HG02840 (cell line): ENCODE measurements around the gene CYTL1.
"Not testable (repeated sequence)": the region's sequence is repeated elsewhere in the genome, so short reads cannot be mapped to it uniquely, and the experiment has no call there.

Experiments
- ATAC-seq: cut with Tn5 transposase; IDR thresholded peaks from one replicate; pipeline ENCODE4 v1.9.1; 2021; ENCODE audit warnings: mild to moderate bottlenecking, moderate library complexity, moderate number of reproducible peaks; ENCODE audit not compliant: unreplicated experiment, low FRiP score

The CYTL1 gene, protein sequence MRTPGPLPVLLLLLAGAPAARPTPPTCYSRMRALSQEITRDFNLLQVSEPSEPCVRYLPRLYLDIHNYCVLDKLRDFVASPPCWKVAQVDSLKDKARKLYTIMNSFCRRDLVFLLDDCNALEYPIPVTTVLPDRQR

GRCh38 chr4:5019274-5019673 is at the start of gene CYTL1:
Gene CYTL1, minus strand, starts transcription at chr4:5019458. Its CDS starts 13 bp downstream, at chr4:5019445.
- ATAC-seq = no peak

GRCh38 chr4:5067908-5068307 is 48.6 kb upstream of the CYTL1 start:
- ATAC-seq = no peak

- not testable (repeated sequence) for ATAC-seq
These were observed 47.7 kb upstream of the CYTL1 start for GRCh38 chr4:5066968-5067367.

DNA sequence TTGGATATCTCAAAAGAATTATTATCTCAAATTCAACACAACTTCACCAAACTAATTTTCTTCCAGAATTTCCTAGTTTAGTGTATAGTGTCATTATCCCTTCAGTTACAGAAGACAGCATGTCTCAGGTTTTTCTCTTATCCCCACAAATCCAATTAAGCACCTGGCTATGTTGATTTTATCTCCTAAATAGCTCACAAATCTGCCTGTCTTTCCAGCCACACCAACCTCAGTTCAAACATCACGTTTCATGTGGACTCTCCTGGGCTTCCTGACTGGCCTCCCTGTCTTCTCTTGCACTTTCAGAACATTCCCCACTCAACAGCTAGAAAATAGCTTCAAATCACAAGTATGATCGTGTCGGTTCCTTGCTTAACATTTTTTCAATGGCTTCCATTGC is 46.8 kb upstream of the CYTL1 start:
- no peak for ATAC-seq

DNA sequence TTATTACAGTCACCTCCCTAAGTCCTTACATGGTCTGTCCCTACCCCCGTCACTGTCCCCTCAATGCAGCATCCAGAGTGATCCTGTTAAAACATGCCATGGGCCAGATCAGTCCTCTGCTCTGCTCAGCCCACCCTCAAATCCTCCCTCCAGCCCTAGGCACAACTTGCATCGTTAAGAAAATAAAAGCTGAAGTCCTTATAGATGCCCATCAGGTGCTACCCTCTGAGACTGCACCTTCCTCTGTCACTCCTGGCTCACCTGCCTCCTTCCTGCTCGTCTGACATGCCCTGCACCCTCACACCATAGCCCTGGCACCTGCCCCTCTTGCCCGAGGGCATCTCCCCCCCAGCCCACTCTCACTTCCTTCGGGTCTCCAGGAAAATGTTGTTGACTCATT is 36.2 kb upstream of the CYTL1 start:
- ATAC-seq = no peak

DNA sequence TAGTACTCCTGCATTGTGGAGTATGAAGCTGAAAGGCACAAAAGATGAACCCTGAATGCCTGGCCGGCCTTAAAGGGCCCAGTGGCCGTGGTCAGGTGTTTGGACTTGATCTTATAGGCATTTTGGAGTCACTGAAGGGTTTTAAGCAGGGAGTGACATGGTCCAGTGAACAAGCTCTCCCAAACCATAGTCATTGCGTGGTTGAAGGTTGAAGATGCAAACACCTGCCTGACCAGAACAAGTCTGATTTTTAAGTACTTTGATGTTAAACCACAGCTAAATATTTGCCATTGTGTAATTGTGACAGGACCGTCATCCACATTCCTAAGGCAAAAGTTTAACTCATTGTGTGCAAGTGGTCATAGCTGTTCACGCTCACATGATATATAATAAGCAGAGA is 35.3 kb upstream of the CYTL1 start:
- ATAC-seq = no peak

- no peak for ATAC-seq
These were observed 33.6 kb upstream of the CYTL1 start for GRCh38 chr4:5052726-5053425.

DNA sequence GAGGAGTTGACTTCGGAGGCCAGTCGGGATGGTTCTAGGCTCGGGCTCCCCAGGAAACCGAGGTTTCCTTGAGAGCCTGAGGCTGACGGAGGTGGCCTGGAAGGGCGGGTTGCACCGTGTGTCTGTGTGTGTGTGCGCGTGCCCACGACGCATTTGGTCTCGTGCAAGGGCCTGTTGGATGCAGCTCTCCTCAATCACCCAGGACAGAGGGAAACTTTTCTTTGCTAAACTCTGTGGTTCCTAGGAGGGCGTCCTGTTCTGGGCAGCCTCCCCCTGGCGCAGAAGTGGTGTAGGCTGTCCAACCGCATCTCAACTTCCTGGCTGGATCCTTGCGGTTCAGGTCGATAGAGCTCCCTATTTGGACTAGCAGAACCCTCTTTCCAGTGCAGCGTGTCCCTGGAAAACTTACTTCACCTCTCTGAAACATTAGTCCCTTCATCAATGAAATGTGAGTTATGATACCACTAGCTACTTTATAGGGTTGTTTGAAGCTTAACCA is 33.0 kb upstream of the CYTL1 start:
- no peak for ATAC-seq

DNA sequence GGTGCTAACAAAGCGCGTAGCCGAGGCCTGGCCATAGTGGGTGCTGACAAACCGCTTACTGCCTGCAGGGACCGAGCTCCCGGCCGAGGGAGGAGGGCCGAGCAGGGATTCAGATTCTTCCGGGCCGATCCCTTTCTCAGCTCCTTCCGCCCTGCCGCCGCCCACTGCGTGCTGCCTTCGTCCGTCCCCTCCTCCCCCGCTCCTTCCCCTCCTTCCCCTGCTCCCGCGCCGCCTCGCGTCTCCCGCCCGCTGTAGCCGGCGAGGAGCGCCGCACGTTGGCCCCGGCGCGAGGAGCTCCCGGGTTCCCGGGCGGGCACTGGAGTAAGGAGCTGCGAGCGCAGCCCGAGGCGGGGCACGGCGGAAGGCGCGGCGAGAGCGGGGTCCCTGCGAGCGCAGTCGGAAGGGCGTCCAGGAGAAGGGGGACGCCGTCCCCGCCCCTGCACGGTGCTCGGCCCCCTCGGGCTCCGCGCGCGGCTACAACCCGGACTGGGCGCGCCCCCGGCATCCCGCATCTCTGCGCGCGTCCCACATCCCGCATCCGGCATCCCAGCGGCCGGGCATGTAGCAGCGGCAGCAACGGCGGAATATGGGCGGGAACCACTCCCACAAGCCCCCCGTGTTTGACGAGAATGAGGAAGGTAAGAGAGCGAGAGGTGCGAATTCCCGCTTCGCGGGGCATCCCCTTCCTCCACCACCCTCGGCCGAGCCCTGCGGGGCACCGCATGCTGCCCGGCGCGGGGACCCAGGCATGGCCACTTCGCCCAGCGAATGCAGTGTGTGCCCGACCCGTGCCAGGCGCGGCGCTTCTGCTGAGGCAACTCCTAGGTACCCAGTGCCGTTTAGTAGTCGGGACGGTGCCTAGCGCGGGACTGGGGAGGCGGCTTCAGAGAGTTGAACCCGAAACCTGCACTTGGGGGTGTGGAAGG is 32.3 kb upstream of the CYTL1 start, which contains the start of gene STK32B:
Gene STK32B, plus strand, starts transcription at position 203 of the 926 bp plus-strand sequence.
- no peak for ATAC-seq

- no peak for ATAC-seq
These were observed 31.4 kb upstream of the CYTL1 start for GRCh38 chr4:5050520-5051277.

- no peak for ATAC-seq
These were observed 29.5 kb upstream of the CYTL1 start for GRCh38 chr4:5048721-5049120.

DNA sequence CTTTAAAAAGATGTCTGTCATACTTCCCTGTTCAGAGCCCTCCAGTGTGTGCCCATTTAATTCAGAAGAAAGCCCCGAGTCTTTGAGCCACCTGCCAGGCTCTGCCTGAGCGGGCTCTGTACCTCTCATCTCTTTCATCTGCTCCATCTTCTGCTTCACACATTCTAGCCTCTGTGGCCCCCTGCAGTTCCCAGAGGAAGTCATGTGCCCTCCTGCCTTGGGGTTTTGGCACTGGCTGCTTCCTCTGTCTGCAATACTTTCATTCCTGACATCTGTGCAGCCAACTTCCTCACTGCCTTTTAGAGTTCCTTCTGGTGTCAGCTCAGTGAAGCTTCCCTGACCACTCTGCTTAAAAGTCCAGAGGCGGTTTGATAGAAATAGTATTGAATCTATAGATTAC is 25.8 kb upstream of the CYTL1 start:
- no peak for ATAC-seq

DNA sequence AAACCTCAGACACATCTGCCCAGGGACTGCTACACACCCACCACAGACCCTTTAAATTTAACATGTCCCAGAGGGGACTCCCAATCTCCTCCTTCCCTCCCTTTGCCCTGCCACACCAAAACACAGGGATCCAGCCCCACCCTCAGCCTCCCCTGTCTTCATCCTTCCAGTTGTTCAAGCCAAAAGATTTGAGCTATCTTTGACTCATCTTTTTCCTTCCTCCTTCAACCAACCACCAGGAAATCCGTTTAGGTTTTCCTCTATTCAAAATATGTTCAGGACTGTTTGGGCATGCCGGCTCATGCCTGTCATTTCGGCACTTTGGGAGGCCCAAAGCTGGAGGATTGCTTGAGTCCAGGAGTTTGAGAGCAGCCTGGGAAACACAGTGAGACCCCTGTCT is 25.1 kb upstream of the CYTL1 start:
- no peak for ATAC-seq

DNA sequence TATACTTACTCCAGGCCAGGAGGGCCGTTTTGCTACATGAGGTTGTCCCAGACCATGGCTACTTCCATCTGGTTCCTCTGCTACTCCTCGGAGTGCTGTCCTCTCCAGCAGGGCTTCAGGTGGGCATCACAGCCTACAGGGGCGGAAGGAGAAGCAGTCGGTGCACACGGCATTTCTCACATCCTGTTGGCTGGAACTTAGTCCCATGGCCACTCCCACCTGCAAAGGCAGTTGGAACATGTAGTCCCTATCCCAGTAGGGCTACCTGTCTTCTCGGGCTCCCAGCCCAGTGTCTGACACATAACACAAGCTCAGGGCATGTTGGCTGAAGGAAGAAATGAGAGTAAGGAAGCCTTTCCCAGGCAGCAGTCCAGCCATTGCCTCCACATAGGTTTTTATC is 24.3 kb upstream of the CYTL1 start:
- no peak for ATAC-seq

GRCh38 chr4:5041699-5042098 is 22.4 kb upstream of the CYTL1 start:
- ATAC-seq = no peak

GRCh38 chr4:5040856-5041620 is 21.8 kb upstream of the CYTL1 start:
- no peak for ATAC-seq

DNA sequence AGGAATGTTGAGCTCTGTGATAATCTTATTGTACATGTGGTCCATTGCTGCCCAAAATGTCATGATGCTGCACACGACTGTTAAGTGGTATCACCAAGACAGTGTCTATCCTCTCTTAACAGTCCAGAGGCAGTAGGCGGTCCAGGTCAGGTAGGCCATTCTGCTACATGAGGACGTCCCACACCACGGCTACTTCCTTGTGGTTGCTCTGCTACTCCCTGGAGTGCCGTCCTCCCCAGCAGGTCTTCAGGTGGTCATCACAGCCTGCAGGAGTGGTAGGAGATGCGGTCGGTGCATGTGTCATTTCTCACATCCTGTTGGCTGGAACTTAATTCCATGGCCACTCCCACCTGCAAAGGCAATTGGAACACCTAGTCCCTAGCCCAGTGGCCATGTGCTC is 20.5 kb upstream of the CYTL1 start:
- ATAC-seq = no peak

- no peak for ATAC-seq
These were observed 18.6 kb upstream of the CYTL1 start for GRCh38 chr4:5037553-5038551.

GRCh38 chr4:5036239-5036638 is 17.0 kb upstream of the CYTL1 start:
- no peak for ATAC-seq
